Stimulated activated CD8-positive, alpha-beta memory T cell treated with anti-CD3 and anti-CD28 coated beads, Interleukin-4, amount 100 ng/mL, for 48 hours (primary cell): Measurements from ENCODE around the gene TNFAIP8.

Source experiments
- DNase-seq: peaks from one replicate; pipeline ENCODE4 v3.0.0-alpha.2; 2020

Gene TNFAIP8

DNA sequence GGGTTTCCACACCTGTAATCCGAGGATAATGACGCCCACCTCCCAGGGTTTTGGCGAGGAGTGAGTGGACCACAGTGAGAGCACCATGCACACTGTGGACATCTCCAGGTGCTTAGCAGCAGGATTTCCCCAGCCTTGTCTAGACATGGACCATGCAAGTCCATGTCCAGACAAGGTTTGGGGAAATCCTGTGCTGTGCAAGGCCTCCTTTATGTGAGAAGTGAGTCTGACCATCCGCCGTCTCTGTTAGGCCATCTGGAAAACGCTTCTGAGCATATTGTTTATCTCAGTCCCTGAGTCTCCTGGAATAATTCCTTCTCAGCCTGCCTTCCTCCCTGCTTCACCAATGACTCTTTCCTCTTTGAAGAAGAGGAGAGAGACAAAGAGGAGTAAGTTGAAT is 26.2 kb upstream of the TNFAIP8 start:
- no peak for DNase-seq

DNA sequence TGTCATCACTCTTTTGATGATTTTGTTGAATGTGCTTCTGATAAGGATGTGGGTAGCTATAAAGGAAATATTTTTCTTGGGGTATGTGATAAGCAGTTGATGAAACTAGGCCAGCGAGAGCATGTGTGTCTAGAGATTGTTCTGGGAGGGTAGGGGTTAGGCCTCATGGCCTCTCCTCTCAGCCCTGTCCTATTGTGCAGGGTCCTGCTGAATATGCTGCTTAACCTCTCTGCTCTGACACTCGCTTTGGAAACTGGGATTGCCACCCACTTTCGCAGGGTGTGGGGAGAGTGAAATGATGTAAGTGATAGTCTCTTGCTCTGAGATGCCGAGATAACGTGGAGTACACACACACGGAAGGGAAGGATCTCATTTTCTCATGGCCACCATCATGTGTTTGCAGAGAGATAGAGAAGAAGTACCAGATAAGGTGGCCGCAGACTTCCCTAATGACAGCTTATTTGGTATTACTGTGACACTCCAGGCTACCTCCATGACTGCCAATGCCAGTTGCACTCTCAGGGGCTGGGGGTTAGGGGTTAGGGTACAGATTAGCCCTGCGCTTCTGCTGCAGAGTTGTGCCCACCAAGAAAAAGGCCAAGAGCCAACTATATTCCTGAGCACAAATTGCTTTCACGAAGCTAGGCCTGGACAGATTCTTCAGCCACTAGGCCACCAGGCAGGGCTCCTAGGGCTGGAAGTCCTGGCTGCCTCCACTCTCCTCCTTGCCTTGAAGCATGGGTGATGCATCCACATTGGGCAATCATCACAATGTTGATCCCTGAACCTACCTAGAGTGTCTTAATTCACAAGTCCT is 25.2 kb upstream of the TNFAIP8 start:
- peak; percentile 72 for DNase-seq

DNA sequence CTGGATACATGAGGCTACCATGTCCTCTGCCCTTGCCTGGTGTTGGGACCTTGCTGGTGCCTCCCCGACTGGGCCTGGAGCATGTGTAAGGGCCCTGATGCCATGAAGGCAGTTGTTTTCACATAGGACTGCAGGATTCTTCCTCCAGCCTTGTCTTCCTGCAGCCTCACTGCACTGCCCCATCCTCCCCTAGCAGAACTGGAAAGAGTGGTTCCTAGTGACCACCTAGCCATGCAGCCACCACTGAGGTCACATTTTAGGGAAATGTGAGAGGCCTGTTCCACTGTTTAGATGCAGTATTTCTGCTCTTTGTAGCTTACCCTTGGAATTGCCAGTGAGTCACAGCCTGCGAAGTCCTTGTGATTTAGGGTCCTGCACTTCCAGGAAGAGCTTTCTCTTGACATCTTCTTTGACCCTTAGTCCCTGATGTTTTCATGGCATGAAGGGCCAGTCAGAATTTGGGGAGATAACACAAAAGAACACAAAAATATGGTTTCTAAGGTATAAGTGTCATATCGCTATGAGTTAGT is 24.2 kb upstream of the TNFAIP8 start:
- DNase-seq: no peak

DNA sequence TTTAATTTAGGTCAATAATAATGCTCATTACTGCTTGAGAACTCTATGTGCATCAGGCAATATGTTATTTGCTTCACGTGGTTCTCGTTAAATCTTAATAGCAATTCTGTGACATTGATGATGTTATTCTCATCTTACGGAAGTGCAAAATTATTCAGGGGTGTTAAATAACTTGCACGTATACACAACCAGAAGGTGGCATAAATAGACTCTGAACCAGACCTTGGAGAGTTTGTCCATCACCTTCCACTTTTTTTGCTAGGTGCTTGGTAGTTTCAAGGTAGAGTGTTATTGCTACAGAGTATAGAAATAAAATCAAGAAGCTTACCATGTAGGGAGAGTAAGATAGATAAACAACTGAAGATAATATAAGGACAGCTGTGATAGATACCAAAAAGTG is 23.6 kb upstream of the TNFAIP8 start:
- no peak for DNase-seq

DNA sequence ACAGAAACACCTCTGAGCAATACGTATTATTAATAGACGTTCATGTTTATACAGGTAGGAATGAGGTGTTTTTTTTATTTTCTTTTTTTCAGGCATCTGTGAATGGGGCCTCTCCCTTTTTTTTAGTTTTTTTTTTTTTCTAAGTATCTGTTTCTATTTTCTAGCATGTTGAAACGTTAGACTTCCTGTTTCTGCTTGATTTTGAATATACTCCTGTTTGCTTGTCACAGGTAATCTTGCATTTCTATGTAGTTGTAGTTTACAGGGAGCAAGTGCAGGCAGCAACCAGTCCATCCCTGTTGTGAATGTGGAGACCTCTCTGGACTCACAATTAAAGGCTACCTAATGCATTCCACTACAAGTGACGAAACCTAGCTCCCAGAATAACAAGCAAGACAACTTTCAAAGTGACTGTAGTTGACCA is 22.8 kb upstream of the TNFAIP8 start:
- no peak for DNase-seq

DNA sequence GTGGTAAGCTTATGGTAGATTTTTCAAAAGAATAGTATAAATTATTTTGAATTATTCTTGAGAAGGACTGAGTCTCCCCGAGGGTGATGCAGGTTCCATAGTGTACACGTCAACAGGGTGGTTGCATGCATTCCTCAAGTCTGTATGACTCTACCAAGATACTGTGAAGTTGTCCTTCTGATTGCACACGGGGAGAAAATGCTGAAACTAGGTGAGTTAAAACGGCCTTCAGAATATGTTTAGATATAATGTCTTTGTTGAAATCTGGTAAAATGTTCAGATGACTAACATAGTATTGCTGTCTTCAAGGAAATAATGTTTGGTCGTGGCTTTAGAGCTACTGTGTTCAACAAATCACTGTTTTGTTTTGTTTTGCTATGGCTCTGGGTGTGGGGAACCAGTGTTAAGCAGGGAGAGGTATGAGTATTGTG is 22.4 kb upstream of the TNFAIP8 start:
- DNase-seq: no peak

DNA sequence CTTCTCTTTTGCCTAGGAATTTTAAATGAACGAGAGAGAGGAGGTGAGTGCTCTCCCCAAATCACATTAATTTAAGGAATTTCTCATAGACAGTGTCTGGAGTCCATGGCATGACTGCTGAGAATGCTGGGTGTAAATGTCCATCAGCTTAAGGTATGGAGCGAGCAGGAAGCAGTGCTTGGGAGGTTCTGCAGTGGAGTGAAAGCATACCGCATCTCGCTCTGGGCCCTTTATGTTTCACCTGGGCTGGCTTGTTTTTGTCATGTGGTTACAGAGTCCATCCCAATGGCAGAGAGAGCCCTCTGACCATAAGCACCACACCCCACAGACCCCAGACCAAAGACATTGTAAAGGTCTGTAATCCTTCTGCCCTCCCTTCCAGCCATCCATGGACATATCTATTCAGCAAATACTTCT is 20.6 kb upstream of the TNFAIP8 start:
- no peak for DNase-seq

DNA sequence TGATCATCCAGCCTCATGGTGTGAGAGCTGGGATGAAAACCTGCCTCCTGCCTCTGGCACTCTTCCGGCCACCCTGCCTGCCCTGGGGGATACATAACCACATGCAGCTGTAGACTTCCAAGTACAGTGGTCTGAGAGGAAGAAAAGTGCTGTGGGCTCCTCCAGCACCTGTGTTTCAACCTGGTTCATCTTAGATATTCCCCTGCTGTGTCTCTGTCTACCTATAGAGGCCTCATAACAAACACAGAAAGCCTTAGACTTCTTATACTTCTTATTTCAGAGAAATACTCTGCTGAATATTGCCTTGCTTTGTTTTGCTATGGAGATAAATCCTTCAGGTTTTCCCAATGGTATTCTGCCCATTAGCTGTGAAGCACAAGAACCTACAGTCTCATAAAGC is 19.6 kb upstream of the TNFAIP8 start:
- no peak for DNase-seq

DNA sequence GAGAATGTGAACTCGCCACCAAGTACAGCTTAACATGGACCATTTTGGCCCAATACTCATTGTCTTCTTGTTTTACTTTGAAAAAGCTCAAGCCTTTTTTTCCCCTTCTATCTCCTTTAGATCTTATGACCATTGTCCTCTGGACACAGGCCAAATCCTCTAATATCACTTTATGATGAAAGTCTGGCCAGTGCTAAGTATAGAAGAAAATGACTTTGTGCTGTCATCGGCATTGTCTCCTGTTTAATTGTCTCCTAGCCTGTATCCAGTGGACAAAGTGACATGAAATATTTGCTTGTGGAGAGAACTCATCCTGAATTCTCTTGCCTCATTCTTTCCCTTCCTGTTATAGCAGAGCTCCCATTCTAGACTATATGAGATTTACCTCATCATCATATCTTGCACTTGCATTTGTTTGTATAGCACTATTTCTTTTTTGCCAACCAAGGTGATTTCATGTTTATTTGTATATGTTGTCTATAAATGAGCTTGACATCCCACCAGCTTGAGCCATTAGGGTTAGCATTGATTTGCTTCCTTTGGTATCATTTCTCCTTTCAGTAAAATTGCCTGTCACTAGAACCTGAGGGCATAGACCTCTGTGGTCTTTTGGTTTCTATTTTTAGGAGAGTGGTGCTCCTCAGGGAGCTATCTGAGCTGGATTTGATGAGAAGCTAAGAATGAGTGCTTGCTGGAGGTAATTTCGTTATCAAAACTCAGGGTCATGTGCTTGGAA is 18.8 kb upstream of the TNFAIP8 start:
- DNase-seq: no peak

DNA sequence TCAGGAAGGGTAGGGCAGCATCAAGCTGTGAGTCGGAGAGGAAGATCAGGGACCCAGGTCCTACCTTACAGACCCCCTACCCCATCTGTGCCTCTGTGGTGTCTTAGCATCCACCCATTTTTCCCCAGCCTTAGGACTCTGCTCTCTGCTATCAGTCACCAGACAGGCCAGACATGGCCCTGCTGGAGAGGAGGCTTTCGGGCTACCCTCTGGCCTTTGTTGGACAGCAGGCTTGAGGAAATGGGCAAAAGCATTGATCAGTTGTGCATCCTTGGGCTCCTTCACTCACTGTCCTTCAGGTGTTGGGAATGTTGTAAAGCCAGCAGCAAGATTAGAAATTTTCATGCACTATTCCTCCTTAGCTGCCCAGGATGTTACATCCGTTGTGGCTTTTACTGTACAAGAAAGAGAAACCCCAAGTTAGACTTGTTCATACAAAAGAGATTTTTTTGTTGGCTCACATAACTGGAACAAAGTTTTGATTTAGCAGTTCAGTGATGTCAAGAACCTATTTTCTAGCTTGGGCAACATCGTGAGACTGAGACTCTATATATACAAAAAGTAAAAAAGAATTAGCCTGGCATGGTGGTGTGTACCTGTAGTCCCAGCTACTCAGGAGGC is 17.4 kb upstream of the TNFAIP8 start:
- DNase-seq: no peak

DNA sequence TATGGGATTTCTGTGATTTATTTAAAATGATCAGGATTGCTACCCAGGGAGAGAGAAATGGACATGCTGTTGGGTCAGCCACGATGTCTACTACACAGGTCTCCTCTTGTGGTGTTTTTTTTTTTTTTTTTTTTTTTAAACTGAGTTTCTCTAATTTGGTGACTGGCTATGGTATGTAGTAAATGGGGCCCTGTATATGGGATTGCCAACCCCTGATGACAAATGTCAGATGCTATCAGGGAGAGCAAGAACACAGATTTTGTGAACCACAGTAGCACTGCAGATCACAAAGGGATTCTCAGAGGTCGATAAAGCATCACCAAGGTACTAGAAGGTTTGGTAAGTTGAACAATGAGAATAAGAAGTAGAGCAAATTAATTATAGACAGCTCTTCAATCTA is 16.5 kb upstream of the TNFAIP8 start:
- DNase-seq: no peak

DNA sequence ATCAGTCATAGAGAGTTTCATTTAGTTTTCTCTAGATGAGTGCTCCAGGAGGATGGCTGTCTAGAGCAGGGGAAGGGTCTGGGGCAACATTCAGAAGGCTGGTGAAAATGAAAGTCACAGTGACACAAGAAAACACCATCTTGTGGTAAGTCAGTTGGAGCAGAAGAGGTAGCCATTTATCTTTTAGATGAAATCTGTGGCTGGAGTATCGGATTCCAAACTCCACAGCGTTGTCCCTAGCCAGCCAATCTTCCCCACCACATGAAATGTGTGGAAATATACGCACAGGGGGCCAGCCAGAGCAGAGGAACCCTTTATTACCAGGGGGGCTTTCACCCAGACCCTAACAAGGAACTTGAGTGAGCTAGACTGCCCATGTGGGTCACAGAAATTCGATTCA is 15.9 kb upstream of the TNFAIP8 start:
- no peak for DNase-seq

DNA sequence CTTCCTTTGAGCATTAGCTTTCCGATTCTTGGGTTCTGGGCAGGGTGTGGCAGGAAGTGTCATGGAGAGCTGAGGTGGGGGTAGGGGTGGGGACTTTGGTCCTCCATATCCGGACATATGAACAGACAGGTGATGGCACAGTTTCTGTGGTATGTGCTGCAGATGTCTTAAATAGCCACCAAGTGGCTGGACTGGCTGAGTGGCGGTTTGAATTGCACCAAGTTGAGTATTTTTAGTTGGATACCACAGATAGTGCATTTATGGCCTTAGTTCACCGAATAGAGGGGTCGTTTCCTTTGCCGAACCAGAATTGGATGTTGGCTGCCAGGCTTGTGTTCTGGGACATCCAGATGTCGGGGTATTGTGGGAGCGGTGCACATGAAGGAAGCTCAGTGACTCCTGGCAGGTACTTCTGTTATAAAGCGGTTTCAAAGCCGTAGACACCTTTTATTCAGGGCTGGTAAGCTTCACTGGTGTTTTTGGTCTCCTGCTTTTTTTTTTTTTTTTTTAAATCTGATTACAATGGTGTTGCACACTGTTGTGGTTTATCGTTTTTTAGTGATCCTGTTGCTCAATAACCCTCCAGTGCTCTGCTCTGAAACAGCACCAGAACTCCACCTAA is 15.1 kb upstream of the TNFAIP8 start:
- peak; percentile 66 for DNase-seq

DNA sequence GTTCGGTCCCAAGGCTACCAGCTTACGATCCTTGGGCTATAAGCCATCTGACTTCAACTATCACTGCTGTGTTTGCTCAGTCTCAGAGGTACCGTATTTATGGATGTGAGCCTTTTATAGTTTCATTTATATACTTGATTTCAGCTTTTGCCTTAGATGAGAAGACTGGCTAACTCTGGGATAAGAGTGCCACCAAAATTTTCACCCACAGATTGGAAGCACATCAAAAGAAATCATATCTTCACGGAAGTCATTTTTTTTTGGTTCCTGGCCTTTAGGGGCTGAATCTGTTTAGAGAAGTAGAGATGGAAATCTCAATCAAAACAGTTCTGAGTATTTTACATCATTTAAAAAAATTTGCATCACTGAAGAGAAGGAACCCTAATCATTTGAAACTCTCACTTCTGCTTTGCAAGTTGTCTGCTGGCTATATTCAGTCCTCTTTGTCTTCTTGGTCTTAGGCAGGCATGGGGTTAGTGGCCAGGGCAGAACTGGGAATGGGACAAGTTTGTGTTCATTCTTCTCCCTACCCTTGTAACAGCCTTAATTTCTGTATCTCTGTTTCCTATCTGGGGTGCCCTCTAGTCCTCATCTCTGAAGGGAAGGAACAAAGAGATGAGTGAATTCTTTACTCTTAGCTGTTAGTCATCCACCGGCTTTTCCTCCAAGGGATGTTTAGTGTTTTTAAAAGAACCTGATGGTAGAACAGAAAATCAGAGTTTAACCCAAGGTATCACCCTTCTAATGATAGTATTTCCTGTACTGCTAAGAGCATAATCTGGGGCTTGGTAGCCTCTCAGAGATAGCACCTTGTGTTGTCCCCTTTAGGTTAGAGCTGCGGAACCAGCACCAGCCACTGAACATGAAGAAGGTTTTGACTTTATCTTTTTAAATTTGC is 14.1 kb upstream of the TNFAIP8 start:
- DNase-seq: no peak

DNA sequence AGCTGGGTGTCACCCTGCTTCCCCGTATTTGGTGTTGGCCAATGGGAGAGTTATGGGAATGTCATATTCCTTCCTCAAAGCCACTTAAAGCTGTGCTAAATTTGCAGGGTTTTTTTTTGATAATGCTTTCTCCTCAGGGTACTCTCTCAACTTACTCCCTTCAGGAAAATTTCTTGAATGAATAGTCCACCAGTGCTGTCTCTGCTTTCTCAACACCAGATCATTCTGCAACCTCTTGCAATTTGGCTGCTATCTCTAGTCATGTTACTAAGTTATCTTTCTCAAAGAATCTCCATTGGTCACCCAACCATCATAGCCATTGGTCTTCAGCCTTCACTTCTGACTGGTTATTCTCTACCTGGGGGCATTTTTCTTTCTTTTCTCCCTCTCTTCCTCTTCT is 13.4 kb upstream of the TNFAIP8 start:
- no peak for DNase-seq

DNA sequence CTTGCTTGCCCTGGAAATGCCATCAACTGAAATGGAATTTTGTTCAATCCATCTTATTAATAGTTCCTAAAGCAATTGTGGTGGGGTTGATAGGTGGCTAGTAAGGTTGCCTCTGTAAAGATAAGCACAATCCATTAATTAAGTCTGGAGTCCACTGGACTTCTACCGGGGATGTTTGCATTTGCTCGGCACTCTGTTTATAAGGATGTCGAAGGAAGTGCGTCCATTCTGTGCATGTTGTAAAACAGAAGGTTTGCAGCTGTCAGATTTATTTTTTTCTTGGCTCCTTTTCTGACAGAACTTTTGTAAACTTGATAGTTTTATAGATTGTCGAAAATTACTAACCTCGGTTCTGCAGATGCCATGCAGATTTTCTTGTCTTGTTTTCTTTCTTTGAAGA is 12.8 kb upstream of the TNFAIP8 start:
- DNase-seq: no peak

DNA sequence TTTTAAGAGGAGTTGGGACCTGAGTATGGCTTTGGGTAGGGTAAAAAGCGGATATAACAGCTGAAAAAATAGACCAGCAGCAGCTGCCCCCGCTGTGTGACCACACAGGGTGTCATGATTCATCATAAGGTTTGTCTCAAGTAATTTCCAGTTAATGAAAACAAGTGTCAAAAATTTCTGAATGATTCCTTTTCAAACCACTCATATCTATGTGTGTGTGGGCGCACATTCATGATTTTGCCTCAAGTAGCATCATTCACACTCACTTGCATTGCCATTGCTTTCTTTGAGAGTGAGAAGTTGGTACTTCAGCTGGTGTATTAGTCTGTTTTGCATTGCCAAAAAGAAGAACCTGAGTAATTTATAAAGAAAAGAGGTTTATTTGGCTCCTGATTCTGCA is 12.1 kb upstream of the TNFAIP8 start:
- peak; percentile 70 for DNase-seq

DNA sequence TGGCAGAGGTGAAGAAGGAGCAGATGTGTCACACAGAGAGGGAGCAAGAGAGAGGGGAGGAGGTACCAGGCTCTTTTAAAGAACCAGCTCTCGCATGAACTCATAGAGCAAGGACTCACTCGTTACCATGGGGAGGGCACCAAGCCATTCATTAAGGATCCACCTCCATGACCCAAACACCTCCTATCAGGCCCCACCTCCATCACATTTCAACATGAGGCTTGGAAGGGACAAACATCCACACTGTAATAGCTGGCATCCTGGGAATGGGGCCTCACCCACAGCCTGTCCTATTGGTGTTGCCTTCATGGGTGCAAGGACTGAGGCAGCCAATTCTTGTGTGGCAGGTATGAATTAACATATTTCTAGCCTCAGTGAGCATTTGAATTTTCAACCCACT is 11.6 kb upstream of the TNFAIP8 start:
- no peak for DNase-seq

DNA sequence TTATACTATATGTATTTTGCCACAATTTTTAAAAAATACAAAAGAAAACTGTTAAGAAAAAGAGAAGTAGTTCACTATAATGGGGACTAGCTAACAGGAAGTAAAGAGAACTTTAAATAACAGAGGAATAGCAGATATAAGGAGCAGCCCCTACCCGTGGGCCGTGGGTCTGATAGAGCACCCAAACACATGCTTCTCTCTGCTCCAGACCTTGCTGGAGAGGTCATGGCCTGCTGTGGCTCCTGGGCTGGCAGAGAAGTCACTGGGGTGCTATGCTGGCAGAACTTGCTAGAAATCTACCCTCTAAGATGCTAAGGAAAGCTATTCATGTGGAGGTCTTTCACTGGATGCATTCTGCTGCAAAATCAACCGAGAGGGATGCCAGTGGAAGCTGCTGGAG is 10.0 kb upstream of the TNFAIP8 start:
- no peak for DNase-seq

DNA sequence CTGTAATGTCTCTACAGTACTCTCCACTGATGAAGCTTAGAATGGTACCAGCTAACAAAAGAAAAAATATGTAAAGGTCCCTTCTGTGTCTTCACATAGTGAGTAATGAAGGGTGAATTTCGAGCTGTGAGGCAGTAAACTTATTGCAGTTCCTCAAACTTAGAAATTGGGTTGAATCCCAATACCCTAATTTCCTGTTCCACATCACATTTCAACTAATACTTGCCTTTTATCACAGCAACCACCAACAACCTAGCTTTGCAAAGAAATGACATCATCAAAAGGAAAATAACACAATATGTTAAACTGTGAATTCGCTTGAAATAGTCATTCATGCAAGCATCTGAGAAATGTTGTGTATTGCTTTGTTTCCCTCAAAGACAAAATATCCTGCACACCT is 9.4 kb upstream of the TNFAIP8 start:
- DNase-seq: no peak

DNA sequence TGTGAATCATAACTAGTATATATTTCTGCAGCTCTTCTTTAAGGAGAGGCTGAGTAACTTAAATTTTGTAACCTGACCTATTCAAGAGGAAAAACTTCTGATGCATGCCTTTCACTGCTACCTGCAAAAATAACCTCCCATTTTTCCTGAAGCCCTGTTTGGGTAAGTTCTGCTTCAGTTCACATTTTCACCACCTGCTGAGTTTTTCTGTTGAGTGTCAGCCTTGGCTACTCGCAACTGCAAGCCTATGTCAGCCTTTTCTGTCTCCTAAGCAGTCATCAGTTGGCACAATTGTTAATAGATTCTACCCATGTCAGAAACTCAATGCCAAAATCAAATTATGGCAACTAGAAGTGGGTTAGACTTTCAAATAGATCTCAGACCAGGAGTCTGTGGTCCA is 8.2 kb upstream of the TNFAIP8 start:
- no peak for DNase-seq

DNA sequence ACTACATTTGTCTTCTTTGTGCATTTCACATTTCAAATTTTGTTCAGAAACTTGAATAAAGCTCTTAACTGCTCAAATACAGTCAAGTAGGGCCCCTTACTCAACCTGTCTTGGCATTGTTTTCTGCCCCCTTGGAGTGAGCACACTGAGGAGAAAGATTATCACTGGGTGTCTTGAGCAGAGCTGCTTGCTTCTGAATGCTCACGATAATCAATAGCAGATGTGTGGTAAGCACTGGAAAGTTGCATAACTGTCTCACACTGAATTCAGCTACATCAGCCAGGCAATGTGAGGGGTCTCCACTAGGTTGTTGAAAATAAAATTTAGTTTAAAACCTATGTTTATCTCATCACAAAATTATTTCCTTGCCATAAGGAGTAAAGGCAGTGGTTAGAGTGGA is 7.8 kb upstream of the TNFAIP8 start:
- no peak for DNase-seq
